ENCODE results near the gene UBL3. TPM values are rescaled to one million over a fixed set of nuclear protein-coding genes. Genes with fewer than 3 reads are reported as not detected.

UBL3 gene
- total RNA-seq, 1 donor from 2014 or later: 21.3 TPM

GRCh38 chr13:29877456-29878078 is 27.1 kb upstream of the UBL3 start:
- no peaks in the 10 kb centered on the region for H3K4me1 Mint-ChIP-seq (ENCODE audit: low read depth, unreplicated experiment)
- no peaks in the 10 kb centered on the region for H3K36me3 Mint-ChIP-seq (ENCODE audit: unreplicated experiment)
- DNase-seq: no peak
- no peak overlapping the region for H3K4me3 Mint-ChIP-seq (ENCODE audit: unreplicated experiment)
- TF ChIP-seq CTCF (IDR thresholded peaks at IDR 0.05; ENCODE audit: partially characterized antibody, unreplicated experiment): no peak
- H3K27ac Mint-ChIP-seq (ENCODE audit: unreplicated experiment): no peak overlapping the region
- H3K9me3 Mint-ChIP-seq (ENCODE audit: unreplicated experiment): no peaks in the 10 kb centered on the region
- H3K27me3 Mint-ChIP-seq (ENCODE audit: unreplicated experiment): no peaks in the 10 kb centered on the region

GRCh38 chr13:29875646-29876045 is 25.2 kb upstream of the UBL3 start:
- Mint-ChIP-seq H3K4me1 (ENCODE audit: low read depth, unreplicated experiment) (no peaks in the 10 kb centered on the region), H3K36me3 (ENCODE audit: unreplicated experiment) (no peaks in the 10 kb centered on the region), H3K27me3 (ENCODE audit: unreplicated experiment) (no peaks in the 10 kb centered on the region), H3K9me3 (ENCODE audit: unreplicated experiment) (no peaks in the 10 kb centered on the region), H3K4me3 (ENCODE audit: unreplicated experiment) (no peak overlapping the region), H3K27ac (ENCODE audit: unreplicated experiment) (no peak overlapping the region)
- no peak for DNase-seq
- TF ChIP-seq CTCF (IDR thresholded peaks at IDR 0.05; ENCODE audit: partially characterized antibody, unreplicated experiment): no peak

- Mint-ChIP-seq H3K36me3 (ENCODE audit: unreplicated experiment) (no peaks in the 10 kb centered on the region), H3K4me3 (ENCODE audit: unreplicated experiment) (no peak overlapping the region), H3K27ac (ENCODE audit: unreplicated experiment) (no peak overlapping the region), H3K27me3 (ENCODE audit: unreplicated experiment) (no peaks in the 10 kb centered on the region), H3K9me3 (ENCODE audit: unreplicated experiment) (no peaks in the 10 kb centered on the region), H3K4me1 (ENCODE audit: low read depth, unreplicated experiment) (peaks cover 8% of the 10 kb centered on the region)
- no peak for TF ChIP-seq CTCF (IDR thresholded peaks at IDR 0.05; ENCODE audit: partially characterized antibody, unreplicated experiment)
- no peak for DNase-seq
Measured at GRCh38 chr13:29868581-29868980, 18.2 kb upstream of the UBL3 start.

GRCh38 chr13:29865934-29866333 is 15.5 kb upstream of the UBL3 start:
- Mint-ChIP-seq H3K36me3 (ENCODE audit: unreplicated experiment) (no peaks in the 10 kb centered on the region), H3K9me3 (ENCODE audit: unreplicated experiment) (no peaks in the 10 kb centered on the region), H3K4me1 (ENCODE audit: low read depth, unreplicated experiment) (peaks cover 8% of the 10 kb centered on the region), H3K27me3 (ENCODE audit: unreplicated experiment) (no peaks in the 10 kb centered on the region), H3K27ac (ENCODE audit: unreplicated experiment) (no peak overlapping the region), H3K4me3 (ENCODE audit: unreplicated experiment) (no peak overlapping the region)
- DNase-seq: no peak
- no peak for TF ChIP-seq CTCF (IDR thresholded peaks at IDR 0.05; ENCODE audit: partially characterized antibody, unreplicated experiment)

- Mint-ChIP-seq H3K9me3 (ENCODE audit: unreplicated experiment) (no peaks in the 10 kb centered on the region), H3K4me3 (ENCODE audit: unreplicated experiment) (no peak overlapping the region), H3K36me3 (ENCODE audit: unreplicated experiment) (no peaks in the 10 kb centered on the region), H3K4me1 (ENCODE audit: low read depth, unreplicated experiment) (peaks cover 6% of the 10 kb centered on the region), H3K27ac (ENCODE audit: unreplicated experiment) (no peak overlapping the region), H3K27me3 (ENCODE audit: unreplicated experiment) (no peaks in the 10 kb centered on the region)
- DNase-seq: no peak
- TF ChIP-seq CTCF (IDR thresholded peaks at IDR 0.05; ENCODE audit: partially characterized antibody, unreplicated experiment): no peak
Measured at GRCh38 chr13:29861694-29862110, 11.3 kb upstream of the UBL3 start.

All from glutamatergic neuron (in vitro differentiated cells).